ENCODE measurements around the gene SSRP1. TPM values are rescaled to one million over a fixed set of nuclear protein-coding genes. Genes with fewer than 3 reads are reported as not detected.

SSRP1 gene
- total and polyA plus RNA-seq, 2 of the 13 experiments (the other 11 are each of a cell fraction or from before 2014, with no cell fraction given), result 93.6 to 129 TPM

DNA sequence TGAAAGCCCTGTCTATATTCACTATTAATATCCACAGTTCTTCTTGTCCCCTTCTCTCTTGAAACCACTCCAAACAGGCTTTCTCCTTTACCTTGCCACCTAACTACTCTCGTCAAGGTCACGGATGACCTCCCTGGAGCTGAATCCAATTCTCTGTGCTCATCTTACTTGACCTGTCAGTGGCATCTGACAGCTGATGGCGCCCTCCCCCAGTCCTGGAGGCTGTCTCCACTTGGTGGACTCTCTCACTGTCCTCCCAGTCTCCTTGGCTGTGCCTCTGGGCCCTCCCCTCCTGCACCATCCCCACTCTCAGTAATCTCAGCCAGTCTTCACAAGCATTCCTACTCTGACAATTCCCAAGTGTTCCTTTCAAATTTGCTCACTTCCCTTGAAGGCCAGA lies 19.7 kb downstream of the SSRP1 start:
- ATAC-seq (no peak), DNase-seq (ENCODE audit: low spot score) (no peak), FAIRE-seq (no peak)
- Histone ChIP-seq H3K36me3 (replicated peaks in 1 of 2; ENCODE audit: control insufficient read depth in 1 of 2, insufficient read depth in 2 of 2, low read length in 2 of 2) (peaks cover 31 to 49% of the 10 kb centered on the region in 2 experiments; a peak in 4 of 5 replicates), H4K20me1 (ENCODE audit: insufficient read depth, low read length) (peaks cover 10% of the 10 kb centered on the region; the same call in 1 of the 2 replicates), H3K79me2 (ENCODE audit: insufficient read depth, low read length) (no peaks in the 10 kb centered on the region), H3K4me3 (replicated peaks in 1 of 3; ENCODE audit: insufficient read depth in 1 of 3, low read depth in 2 of 3, low read length in 3 of 3) (no peak overlapping the region), H3K27me3 (ENCODE audit: control insufficient read depth in 1 of 2, insufficient read depth in 2 of 2, low read length in 2 of 2) (no peaks in the 10 kb centered on the region), H2AFZ (ENCODE audit: low read length) (no peak overlapping the region), H3K27ac (ENCODE audit: extremely low read length, insufficient read depth, low read length) (no peak overlapping the region), H3K4me1 (ENCODE audit: insufficient read depth, low read length) (peaks cover 37% of the 10 kb centered on the region), H3K9me3 (ENCODE audit: low read length) (no peaks in the 10 kb centered on the region), H3K9ac (ENCODE audit: insufficient read depth, low read depth, low read length) (no peak overlapping the region), H3K4me2 (ENCODE audit: low read depth, low read length) (no peak overlapping the region)
- WGBS (ENCODE audit: low lambda C conversion rate), result 89% methylated on average over 3 of the region's 3 CpGs
- in situ Hi-C loops (cut with HindIII; ENCODE audit: extremely low pct_ligation_motif_present, low pct_unique_long_range_greater_than_20kb), result no loop called here
- no TSS peak for BruUV-seq (replicated peaks)
- intact Hi-C loops (cut with micrococcal nuclease; ENCODE audit: unreplicated experiment), result no loop called here
- TF ChIP-seq ZNF253 (CRISPR knock-in tag; IDR thresholded peaks at IDR 0.05; ENCODE audit: borderline replicate concordance), result no peak
- TF ChIP-seq THYN1 (CRISPR knock-in tag; IDR thresholded peaks at IDR 0.05; ENCODE audit: borderline replicate concordance, low read depth), result no peak
- TF ChIP-seq TOE1 (CRISPR knock-in tag; IDR thresholded peaks at IDR 0.05), result no peak
- no peak for TF ChIP-seq ZNF597 (CRISPR knock-in tag; IDR thresholded peaks at IDR 0.05)
- TF ChIP-seq, protein P1, sequence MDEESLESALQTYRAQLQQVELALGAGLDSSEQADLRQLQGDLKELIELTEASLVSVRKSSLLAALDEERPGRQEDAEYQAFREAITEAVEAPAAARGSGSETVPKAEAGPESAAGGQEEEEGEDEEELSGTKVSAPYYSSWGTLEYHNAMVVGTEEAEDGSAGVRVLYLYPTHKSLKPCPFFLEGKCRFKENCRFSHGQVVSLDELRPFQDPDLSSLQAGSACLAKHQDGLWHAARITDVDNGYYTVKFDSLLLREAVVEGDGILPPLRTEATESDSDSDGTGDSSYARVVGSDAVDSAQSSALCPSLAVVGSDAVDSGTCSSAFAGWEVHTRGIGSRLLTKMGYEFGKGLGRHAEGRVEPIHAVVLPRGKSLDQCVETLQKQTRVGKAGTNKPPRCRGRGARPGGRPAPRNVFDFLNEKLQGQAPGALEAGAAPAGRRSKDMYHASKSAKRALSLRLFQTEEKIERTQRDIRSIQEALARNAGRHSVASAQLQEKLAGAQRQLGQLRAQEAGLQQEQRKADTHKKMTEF (CRISPR knock-in tag; IDR thresholded peaks at IDR 0.05), result no peak
- ChIA-PET POLR2A (interaction anchor here (2.1 kb wide), 1 partner anchor 9 kb away, joined by 7 read pairs; the partner anchor contains the start of gene TNKS1BP1), CTCF (ENCODE audit: low intra/inter-chr PET ratio, low total read pairs) (no interaction called here)

GRCh38 chr11:57315491-57315890 lies 20.2 kb downstream of the SSRP1 start:
- TF ChIP-seq IKZF1 (IDR thresholded peaks at IDR 0.05) (no peak), PAF1 (CRISPR knock-in tag; IDR thresholded peaks at IDR 0.05) (no peak), MAFK (conservative IDR thresholded peaks at IDR 0.05 in 1 of 2, IDR thresholded peaks at IDR 0.05 in 1 of 2; ENCODE audit: low read length in 2 of 2) (no peak), ZNF558 (CRISPR knock-in tag; IDR thresholded peaks at IDR 0.05; ENCODE audit: borderline replicate concordance) (no peak), RXRA (CRISPR knock-in tag; IDR thresholded peaks at IDR 0.05) (no peak), ZNF431 (CRISPR knock-in tag; IDR thresholded peaks at IDR 0.05; ENCODE audit: borderline replicate concordance, low read depth) (no peak), ZSCAN25 (CRISPR knock-in tag; IDR thresholded peaks at IDR 0.05) (no peak)
- Histone ChIP-seq H3K9ac (ENCODE audit: insufficient read depth, low read depth, low read length) (no peak overlapping the region), H3K4me3 (replicated peaks in 1 of 3; ENCODE audit: insufficient read depth in 1 of 3, low read depth in 2 of 3, low read length in 3 of 3) (no peak overlapping the region), H3K9me3 (ENCODE audit: low read length) (no peaks in the 10 kb centered on the region), H3K27me3 (ENCODE audit: control insufficient read depth in 1 of 2, insufficient read depth in 2 of 2, low read length in 2 of 2) (no peaks in the 10 kb centered on the region), H3K4me1 (ENCODE audit: insufficient read depth, low read length) (peaks cover 37% of the 10 kb centered on the region), H3K27ac (ENCODE audit: extremely low read length, insufficient read depth, low read length) (no peak overlapping the region), H3K4me2 (ENCODE audit: low read depth, low read length) (no peak overlapping the region), H3K36me3 (replicated peaks in 1 of 2; ENCODE audit: control insufficient read depth in 1 of 2, insufficient read depth in 2 of 2, low read length in 2 of 2) (peaks cover 29 to 46% of the 10 kb centered on the region in 2 experiments; a peak in 4 of 5 replicates), H2AFZ (ENCODE audit: low read length) (no peak overlapping the region), H4K20me1 (ENCODE audit: insufficient read depth, low read length) (0 out of 2 replicates have a peak, but pooled peaks cover 6% of the 10 kb centered on the region), H3K79me2 (ENCODE audit: insufficient read depth, low read length) (no peaks in the 10 kb centered on the region)
- in situ Hi-C loops (cut with HindIII; ENCODE audit: extremely low pct_ligation_motif_present, low pct_unique_long_range_greater_than_20kb) (no loop called here), intact Hi-C loops (cut with micrococcal nuclease; ENCODE audit: unreplicated experiment) (no loop called here)
- ChIA-PET POLR2A (interaction anchor here (2.1 kb wide), 1 partner anchor 10 kb away, joined by 7 read pairs; the partner anchor contains the start of gene TNKS1BP1), CTCF (ENCODE audit: low intra/inter-chr PET ratio, low total read pairs) (no interaction called here)
- 86% methylated on average over 8 of the region's 8 CpGs for WGBS (ENCODE audit: low lambda C conversion rate)
- ATAC-seq (no peak), DNase-seq (ENCODE audit: low spot score) (no peak), FAIRE-seq (no peak)
- BruUV-seq (replicated peaks), result no TSS peak

All from HepG2 (cell line).